ENCODE data around the gene GRAMD1B.
A peak's percentile ranks its signal among the peaks of the same experiment; 100 is the strongest.

Gene GRAMD1B

DNA sequence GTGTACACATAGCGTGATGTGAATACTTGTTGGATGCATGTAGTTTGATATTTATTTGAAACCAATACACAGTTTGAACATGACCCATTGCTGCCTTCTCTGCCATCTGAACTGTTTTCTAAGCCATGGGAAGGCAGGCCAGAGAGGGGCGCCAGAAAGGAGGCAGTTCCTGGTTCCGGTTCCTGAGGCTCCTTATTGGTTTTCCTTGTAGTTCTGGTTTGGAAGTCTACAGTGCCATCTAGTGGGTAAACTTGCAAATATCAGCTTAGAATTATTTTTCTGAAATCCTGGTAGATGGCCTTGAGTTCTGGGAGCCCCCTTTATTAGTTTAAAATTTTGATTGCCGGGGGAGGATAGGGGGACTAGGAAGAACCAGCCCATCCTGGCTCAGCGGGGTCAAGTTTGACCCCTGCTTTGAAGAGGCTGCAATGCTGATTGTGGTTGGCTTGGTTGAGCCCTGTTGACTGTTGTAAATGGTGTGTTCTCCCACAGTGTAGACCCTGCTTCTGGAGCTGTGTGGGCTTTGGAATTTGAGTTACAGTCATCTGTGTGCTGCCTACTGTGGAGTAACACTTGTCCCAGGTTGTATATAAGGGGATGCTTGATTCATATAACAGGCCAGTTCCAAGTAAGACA is 48.4 kb downstream of the GRAMD1B start:
- peak; percentile 48 to 85 for DNase-seq

DNA sequence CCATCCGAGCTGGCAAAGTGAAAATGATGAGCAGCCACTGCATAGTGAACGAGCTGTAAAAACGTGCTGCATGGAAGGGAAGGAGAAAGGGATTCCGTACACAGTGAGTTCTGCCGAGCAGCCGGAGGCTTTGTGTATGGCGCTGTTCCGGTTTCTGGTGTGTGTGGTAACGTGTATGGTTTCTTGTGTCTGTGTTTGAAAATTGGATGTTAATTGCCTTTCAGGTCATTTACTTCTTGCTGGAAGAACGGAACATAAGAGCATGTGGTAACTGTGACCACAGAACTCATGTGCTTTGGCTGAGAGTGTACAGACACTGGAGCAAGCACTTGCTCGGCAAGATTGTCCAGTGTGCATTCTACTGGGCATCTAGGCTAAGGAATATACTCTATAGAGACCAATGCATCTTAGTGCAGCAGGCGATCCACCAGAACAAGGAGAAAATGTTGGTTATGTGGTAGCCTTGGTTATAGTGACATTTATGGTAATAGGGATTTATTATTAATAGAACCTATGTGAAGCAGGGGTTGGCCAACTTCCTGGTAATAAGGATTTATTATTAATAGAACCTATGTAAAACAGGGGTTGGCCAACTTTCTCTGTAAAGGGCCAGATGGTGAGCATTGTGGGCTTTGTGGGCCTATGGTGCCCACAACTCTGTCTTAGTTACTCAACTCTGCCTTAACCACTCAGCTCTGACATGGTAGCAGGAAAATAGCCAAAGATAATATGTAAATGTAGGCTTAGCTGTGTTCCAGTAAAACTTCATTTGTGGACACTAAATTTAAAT is 49.2 kb downstream of the GRAMD1B start:
- DNase-seq: no peak

DNA sequence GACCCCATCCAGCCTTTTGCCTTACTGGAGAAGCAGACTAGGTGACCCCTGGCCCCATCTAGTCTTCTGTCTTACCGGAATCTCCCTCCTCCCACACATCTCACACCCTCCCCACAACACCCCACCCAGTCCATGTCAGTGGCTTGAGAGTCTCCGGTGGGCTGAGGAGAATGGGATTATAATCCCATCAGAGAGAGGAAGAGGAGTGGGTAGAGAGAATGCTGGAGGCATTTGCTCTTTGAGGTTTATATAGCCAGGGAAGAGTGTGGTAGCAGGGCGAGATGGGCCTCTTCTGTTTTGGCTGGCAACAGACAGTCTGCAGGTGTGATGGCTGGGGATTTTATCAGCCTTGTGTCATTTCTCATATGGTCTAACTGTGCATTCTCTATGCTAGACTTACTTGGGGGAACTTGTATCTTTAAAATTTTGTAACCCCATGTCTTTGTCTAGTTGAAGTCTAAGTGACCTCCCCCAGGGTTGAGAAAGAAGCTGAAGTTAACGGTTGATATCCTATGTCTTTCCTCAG is 50.3 kb downstream of the GRAMD1B start:
- no peak for DNase-seq

DNA sequence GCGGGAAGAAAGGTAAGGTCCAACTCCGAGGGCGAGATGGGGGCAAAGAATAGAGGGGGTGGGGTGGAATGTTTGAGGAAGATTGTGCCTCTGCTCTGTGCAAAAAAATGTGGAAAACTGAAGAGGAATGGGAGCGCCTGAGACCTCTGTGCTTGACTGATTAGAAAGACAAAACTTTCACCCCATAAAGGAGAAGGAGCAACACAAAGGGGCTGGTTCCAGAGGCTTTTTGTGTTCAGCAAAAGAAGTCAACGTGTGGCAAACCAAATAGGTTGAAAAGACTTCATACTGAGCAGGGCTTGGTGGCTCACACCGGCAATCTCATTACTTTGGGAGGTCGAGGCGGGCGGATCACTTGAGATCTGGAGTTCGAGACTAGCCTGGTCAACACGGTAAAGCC is 50.8 kb downstream of the GRAMD1B start:
- no peak for DNase-seq

DNA sequence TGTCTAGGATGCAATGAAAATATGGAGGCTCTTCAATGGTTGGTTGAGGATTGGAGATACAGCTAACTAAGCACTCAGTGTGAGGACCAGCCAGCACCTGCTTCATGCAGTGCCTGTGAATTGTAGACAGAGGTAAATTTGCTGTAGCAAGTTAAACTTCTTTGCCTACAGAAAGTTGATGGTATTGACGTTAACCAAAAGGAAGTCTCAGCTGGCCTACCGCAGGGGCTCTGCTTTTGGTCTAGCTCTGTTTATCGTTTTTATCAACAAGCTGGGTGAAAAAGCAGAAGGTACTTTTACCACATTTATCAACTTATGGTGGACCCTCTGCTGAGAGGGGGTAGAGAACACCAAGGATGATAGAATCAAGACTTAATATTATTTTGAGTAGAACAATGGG is 51.6 kb downstream of the GRAMD1B start:
- DNase-seq: no peak

DNA sequence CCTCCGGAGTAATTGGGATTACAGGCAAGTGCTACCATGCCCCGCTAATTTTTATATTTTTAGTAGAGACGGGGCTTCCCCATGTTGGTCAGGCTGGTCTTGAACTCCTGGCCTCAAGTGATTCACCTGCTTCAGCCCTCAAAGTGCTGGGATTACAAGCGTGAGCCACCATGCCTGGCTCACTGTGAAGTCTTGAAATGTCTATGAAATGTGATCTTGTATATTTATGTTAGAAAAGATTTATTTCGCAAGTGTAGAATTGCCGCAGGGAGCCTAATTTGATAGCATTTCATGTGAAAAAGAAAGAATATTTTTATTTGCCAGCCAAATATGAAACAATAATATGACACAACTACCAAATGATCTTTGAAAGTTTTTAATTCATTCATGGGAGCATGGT is 52.1 kb downstream of the GRAMD1B start:
- DNase-seq: no peak

DNA sequence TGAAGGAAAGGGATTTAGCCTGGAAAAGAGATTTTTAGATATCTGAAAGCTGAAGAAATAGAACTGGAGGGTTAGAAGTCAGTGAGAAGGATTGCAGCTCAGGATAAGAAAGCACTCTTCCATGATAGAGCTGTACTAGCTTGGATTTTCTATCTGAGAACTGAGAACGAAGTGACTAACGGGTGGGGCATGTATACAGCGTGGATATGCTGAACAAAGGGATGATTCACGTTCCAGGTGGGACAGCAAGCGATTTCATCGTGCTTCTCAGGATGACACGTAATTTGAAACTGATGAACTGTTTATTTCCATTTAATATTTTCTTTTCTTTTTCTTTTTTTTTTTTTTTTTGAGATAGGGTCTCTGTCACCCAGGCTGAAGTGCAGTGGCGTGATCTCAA is 53.0 kb downstream of the GRAMD1B start:
- no peak for DNase-seq

DNA sequence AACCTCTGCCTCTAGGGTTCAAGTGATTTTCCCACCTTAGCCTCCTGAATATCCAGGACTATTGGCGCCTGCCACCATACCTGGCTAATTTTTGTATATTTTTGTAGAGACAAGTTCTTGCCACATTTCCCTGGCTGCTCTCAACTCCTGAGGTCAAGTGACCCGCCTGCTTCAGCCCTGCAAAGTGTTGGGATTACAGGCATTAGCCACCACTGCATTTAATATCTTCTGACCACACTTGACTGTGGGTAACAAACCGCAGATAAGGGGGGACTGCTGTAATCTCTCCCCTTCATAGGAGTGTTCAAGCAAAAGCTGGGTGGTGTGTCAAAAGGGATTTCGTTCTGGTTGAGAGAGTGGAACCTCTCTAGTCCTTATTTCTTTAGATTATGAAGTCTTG is 53.4 kb downstream of the GRAMD1B start:
- DNase-seq: no peak

DNA sequence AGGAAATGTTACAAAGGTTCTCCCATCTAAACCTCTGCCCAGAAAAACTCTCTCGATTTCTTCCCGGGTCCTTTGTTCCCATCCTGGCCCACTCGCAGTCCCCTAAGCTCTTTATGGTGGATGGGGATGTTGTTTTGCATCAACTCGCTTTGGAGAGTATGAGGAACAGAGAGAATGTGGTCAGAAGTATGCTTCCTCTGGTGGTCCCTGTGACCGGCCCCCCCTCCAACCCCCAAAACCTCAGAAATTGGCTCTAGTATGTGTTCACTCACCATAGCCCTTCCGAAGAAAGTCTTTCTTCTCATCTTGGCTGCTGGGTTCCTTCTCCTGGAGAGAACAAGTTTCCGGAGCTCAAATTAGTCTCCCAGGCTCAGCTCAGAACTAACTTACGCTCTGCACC is 54.4 kb downstream of the GRAMD1B start:
- DNase-seq: no peak

DNA sequence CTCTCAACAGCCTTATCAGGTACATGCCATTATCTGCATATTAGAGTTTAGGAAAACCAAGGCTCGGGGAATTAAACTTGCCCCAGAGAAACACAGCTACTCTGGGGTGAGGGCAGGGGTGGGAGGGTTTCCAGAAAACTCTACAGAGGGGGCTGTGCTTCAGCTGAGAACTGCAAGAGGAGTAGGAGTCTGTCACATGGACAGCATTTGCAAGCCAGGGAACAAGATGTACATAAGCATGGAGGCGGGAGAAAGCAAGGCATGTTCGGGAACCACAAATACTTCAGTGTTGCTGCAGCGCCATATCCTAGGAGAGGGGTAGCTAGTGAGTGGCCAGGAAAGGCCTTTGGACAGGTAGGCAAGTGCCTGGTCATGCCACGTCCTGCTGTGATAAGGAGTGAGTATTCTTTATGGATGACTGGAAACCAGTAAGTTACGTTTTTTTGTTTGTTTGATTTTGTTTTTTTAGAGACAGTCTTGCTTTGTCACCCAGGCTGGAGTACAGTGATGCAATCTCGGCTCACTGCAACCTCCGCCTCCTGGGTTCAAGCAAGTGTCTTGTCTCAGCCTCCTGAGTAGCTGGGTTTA is 57.2 kb downstream of the GRAMD1B start:
- DNase-seq: no peak

DNA sequence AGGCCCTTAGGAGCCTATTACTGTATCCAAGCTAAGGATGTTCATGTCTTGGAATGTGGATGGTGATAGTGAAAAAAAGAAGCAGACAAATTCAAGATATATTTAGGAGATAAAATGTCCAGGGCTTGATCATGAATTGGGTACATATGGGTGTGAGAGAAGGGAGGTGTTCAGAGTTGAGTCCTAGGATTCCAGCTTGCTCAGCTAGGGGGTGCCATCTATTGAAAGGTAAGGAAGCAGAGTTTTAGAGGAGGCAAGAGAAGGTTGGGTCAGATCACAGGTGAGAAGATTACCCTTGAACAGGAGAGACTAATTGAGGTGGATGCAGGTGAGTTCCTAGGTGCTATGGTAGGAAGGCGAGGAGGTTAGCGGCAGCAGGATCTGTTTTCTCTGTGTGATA is 60.5 kb downstream of the GRAMD1B start:
- no peak for DNase-seq

DNA sequence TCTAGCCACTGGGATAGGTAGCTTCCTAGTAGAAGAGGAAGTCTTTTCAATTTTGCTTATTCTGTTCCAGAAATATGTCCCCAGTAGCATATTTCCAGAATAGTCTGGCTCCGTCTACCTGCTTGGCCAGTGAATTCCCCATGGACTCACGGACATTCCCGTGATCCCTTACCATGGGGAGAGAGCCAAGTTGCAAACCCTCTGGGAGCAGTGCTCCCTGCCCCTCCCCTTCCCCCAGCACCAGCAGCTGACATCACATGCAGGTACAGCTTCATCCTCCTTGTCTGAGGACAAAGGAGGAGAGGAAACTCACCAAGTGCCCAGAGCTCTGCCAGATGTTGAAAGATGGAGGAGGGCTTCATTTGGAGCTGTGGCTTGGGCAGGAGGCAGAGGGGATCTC is 61.2 kb downstream of the GRAMD1B start:
- no peak for DNase-seq

DNA sequence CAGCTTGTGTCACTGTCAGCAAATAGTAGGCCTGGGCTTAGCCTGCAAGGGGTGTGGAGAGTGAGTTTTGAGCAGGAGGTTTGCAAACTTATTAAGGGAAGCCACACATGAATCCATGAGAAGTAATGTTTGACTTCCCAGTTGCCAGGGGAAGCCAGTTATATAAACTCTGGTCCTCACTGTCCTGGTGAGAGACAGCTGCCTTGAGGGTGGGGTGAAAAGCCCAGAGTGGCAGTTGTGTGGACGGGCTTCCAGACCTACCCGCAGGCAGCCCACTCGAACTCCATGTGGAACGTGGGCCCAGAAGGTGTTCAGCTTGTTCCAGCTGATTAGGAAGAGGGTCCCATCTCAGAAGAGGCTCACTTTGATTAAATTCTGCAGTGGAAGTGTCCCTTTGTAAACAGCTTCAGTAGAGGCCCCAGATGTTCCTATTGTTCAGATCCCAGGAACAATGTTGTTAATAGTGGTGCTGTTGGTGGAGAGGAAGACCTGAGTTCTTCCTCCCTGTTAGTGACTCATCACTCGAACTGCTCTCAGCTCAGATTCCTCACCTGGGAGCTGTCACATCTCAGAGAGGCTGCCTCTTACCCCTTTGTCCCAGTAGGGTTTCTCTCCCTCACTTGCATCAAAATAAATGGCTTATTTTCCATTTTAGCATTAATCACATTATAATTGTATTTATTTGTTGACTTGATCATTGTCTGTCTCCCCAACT is 63.4 kb downstream of the GRAMD1B start:
- peak in 1 of 2 experiments; percentile 18 for DNase-seq

DNA sequence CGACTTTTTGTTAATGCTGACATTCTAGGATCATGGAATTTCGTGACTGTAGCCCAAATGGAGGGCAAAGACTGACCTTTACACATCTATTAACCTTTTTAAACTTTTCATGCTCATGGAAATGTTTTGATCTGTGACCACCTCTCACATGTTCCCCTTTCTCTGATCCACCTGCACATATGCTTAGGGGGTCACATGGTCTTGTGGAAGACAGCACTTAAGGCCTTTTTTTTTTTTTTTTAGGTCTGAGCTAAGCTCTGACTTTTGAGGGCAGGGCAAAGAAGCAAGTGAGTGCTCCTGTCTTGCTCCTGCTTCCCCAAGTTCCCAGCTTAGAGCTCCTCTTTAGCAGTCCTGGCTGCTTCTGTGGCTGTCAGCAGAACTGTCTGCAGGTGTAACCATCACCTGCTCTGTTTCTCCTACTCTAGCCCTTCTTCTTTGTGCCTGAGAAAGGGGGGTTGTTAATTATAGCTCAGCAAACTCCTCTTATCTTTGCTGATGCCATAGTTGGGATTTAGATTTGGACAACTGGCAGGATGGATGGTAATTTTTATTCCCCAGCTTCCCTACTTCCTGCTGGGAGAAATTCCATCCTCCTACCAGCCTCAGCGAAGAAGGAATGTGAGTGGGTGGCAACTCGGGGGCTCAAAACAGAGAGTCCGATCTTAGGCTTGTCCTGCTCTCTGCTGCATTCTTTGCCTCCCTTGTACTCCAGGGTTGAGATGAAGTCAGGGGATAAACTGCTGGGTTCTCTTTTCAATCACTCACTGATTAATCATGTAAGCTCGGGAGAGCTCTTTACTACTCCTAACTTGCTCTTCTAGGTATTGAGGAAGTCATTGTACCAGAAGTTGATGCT is 64.4 kb downstream of the GRAMD1B start:
- DNase-seq: no peak

DNA sequence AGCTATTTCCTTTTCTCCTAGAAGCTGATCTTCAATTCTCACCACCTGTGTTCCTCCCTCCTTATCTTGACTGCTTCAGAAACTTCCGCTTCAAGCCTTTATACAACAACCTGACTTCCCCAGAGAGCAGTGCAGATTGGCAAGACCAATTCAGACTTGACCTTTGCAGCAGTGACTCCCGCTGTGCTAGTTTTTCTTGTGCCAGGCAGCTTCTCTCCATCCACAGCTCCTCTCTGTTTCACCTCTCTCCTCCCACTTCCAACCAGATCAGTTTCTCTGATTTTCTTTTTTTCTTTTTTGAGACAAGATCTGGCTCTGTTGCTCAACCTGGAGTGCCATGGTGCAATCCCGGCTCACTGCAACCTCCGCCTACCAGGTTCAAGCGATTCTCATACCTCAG is 74.3 kb downstream of the GRAMD1B start:
- DNase-seq: no peak

DNA sequence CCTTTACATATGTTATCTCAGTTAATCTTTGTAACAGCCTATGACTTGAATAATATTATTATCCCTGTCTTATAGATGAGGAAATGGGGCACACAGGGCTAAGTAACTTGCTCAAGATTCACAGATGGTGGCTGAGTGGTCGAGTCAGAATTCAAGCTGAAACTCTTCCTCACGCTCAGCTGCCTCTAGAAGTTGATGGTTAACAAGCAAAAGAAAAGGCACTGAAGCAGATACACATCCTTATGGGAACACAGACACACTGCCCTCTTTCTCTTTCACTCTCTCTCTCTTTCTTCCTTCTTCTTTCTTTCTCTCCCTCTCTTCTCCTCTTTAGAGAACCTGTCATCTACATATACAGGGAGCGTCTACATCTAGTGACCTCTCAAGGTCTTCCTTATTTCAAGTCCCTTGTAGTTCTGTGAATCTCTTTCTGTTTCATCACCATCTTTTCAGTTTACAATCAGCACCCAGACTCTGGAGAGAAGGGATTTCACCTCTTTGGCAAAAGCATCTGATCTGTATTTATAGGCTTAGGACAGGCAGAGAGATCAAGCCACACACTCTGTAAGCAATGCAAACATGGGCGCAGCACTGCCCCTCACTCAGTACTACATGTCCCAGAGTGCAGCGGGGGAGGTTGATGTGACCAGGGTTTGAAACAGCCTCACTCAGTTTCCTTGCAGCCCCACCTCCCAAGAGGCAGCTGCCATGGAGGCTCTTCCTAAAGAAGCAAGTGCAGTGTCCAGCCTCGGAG is 75.7 kb downstream of the GRAMD1B start:
- peak; percentile 66 to 79 for DNase-seq

DNA sequence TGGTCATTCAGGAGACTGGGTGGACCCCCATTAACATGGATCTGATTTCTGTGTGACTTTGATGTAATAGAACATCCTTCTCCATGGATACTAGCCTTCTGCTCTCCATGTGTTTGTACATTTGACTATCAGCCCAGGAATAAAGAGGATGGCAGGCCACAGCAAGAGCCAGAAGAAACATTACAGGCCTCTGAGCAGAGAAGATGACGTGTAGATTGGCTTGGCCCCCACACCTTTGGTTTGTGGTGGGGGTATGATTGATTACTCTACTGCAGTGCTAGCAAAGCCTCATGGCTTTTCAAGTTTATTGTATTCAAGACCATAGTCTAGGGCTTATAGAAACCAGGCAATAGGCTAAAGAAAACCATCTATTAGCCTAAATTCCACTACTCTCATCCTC is 77.0 kb downstream of the GRAMD1B start:
- DNase-seq: no peak

DNA sequence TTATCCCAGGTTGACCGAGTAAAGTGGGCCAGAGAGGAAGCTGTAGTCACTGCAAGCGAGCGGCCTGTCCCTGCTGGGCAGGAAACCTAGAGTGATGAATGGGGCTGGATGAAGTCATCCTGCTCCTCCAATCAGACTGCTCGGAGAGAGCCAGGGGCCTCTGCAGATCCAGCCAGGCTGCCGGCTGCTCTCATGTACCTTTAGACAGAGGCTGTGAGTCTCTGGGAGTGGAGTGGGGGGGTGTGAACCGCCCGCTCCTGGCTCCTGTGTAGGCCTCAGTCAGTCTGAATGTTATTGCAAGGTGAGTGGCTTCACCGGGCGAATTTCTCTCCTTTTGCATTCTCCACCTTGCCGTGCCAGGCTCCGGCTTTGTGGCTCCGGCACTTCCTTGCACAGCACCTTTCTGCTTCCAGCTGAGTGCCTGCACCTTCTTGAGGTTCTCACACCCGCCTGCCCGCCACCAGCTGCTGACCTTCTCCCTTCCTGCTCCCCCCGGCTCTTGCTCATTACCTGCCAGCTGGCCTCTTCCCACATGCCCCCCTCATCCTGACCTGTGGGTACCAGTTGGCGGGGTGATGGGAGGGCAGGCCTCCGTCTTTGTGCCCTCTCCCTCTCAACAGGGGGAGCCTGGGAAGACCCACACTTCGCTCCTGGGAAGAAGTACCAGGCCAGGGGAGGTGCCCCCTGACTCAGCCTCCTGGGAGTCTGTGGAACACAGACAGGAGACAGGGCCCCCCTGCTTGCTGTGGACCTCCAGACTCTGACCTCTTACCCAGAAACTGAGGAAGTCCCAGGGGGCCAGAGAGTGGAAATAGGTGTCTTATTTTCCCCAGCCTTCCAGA is 79.9 kb downstream of the GRAMD1B start:
- peak; percentile 21 to 67 for DNase-seq

DNA sequence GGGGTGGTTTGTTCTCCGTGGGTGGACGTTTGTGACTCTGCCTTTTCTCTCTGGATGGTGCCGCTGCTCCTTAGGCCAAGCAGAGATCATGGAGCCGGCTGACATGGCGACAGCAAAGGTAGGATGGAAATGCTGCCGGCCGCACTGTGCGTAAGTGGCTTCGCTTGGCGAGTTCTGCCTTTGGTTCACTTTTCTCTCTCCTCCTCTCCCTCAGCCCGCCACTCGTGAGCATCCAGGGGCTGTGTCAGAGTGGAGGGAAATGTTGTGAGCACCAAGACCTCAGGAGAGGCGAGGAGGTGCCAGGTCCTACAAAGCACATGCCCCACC is 80.5 kb downstream of the GRAMD1B start:
- no peak for DNase-seq

DNA sequence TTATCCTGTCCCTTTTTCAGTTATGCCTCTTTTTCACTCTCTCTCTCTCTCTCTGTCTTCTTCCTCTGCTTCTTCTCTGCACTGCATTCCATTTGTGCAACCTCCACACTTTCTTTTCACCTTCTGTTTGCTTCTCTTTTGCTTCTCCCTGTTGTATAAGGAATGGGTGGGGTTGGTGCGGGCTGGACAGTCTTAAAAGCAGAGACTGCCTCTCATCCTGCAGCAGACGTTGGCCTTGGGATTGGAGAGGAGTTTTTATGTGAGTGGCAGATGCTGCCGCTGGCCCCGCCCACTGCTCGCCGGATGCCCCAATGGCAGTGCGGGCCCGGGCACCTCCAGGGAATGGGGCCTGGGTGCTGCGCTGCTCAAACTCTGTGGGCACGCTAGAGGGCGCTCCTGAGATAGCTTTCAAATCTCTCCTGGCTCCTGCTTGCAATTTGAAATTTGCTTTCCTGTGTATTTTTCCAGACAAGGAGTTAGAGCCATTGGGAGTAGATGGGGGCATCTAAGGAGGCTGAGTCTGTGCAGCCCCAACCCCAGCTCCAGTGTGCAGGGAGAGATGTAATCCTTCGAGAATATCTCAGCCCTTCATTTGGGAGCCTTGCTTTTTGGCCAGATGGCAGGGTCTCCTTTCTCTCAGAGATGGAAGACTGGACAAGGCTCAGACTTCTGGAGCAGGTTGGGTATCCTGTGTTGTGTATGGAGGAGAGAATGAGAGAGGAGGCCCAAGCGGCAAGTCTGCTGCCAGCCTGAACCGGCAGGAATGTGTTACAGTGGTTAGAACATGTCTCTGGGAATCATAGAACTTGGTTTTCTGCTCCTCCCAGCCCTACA is 81.2 kb downstream of the GRAMD1B start:
- DNase-seq: peak; percentile 86 to 95

Data from NCI-H524 (cell line).